ENCODE measurements around the gene MEPCE. TPM values are rescaled to one million over a fixed set of nuclear protein-coding genes. Genes with fewer than 3 reads are reported as not detected.

The MEPCE gene
- total RNA-seq (2021; fragmentation: NEBNext Ultra II Directional; extraction: Animal tissue kit (Norgen Biotek cat#: 25700)) (48.8 and 51.2 TPM in 2 replicates), polyA plus RNA-seq (2011; rRNA removed) (22.8 and 25.8 TPM in 2 replicates), polyA minus RNA-seq (2011; rRNA and poly(A)+ RNA removed) (36.0 and 42.1 TPM in 2 replicates)
- polyA plus RNA-seq (2011; cell fraction: cytosol; rRNA removed): 20.3 TPM
- polyA plus RNA-seq (2011; cell fraction: nucleus; rRNA removed): 31.4 TPM
- 31.7 to 46.6 TPM (median 42.9 TPM) in 4 replicates for polyA plus RNA-seq (2012, experiment 1 of 2)
- polyA plus RNA-seq (2012, experiment 2 of 2): 45.8 TPM
- polyA plus RNA-seq (2013, experiment 1 of 2): 25.2 TPM
- 24.6 TPM for polyA plus RNA-seq (2013, experiment 2 of 2)
- 18.4 TPM for polyA minus RNA-seq (2011; cell fraction: cytosol; rRNA and poly(A)+ RNA removed)
- polyA minus RNA-seq (2011; cell fraction: nucleus; rRNA and poly(A)+ RNA removed): 31.3 TPM
- long read RNA-seq, experiment 1, transcript MEPCE-201 (4 exons, 3,030 nt): major isoform, 29 of 41 reads
- long read RNA-seq, experiment 1, partial matches to known transcripts: 10 of 41 reads
- long read RNA-seq, experiment 1, other reads (novel, unspliced or antisense): 2 of 41 reads
- long read RNA-seq, experiment 2, partial matches to known transcripts: 2 of 6 reads
- long read RNA-seq, experiment 2, other reads (novel, unspliced or antisense): 4 of 6 reads

GRCh38 chr7:100429637-100430492 is at the start of gene MEPCE:
TSS of gene MEPCE (plus strand) at chr7:100429831. CDS start at chr7:100430019, 188 bp downstream.
- WGBS, 2 experiments (ENCODE audit: extremely low coverage in 1 of 2, insufficient coverage in 1 of 2, insufficient read length in 1 of 2, insufficient replicate concordance in 2 of 2, low coverage in 1 of 2, low lambda C conversion rate in 2 of 2, missing lambda C conversion rate in 1 of 2): 0% methylated on average over 35 of the region's 95 CpGs; no CpG with 5 or more reads in 1 of the 2 experiments
- Histone ChIP-seq H4K8ac (ENCODE audit: extremely low read depth, insufficient read depth, low read length) (peak within 1 kb of the TSS; percentile 98), H2BK20ac (ENCODE audit: low read length) (no peak within 1 kb of the TSS), H3K4me3 (ENCODE audit: extremely low read depth in 1 of 4, insufficient read depth in 2 of 4, low read depth in 3 of 4, low read length in 4 of 4) (peak within 1 kb of the TSS; percentile 73 to 85 (median 80)), H2BK120ac (replicated peaks; ENCODE audit: low read depth, low read length) (no peak within 1 kb of the TSS), H3K9ac (replicated peaks in 1 of 4; ENCODE audit: extremely low read depth in 1 of 4, low read depth in 3 of 4, low read length in 3 of 4) (peak within 1 kb of the TSS; percentile 89 to 97 (median 94)), H3K56ac (replicated peaks; ENCODE audit: insufficient read length, low read depth, low read length) (peak within 1 kb of the TSS; percentile 99), H2BK15ac (ENCODE audit: low read length) (peak within 1 kb of the TSS; percentile 88; the same call in 1 of the 2 replicates), H3K27ac (ENCODE audit: low read depth, low read length) (peak within 1 kb of the TSS; percentile 96), H3K4ac (replicated peaks; ENCODE audit: insufficient read length, low read depth, low read length) (peak within 1 kb of the TSS; percentile 97), H4K5ac (ENCODE audit: insufficient read length, low read depth, low read length) (peak within 1 kb of the TSS; percentile 97), H4K91ac (replicated peaks; ENCODE audit: insufficient read length, low read length) (peak within 1 kb of the TSS; percentile 98), H3K9me3 (ENCODE audit: insufficient read depth in 2 of 2, low read depth in 1 of 2, low read length in 1 of 2) (peaks cover 0 to 6% of the 10 kb centered on the region in 2 experiments; a peak in 1 of 4 replicates), H3K4me2 (ENCODE audit: insufficient read depth in 1 of 2, low read depth in 2 of 2, low read length in 2 of 2) (peak within 1 kb of the TSS; percentile 84 to 88), H2BK5ac (ENCODE audit: low read depth, low read length) (peak within 1 kb of the TSS; percentile 99), H3K36me3 (ENCODE audit: control insufficient read depth in 2 of 4, insufficient read depth in 4 of 4, low read length in 3 of 4) (peaks cover 2 to 41% (median 18%) of the 10 kb centered on the region in 4 experiments; a peak in 6 of 8 replicates), H3K27me3 (replicated peaks in 1 of 4; ENCODE audit: control insufficient read depth in 3 of 4, extremely low read depth in 1 of 4, insufficient read depth in 3 of 4, low read length in 3 of 4) (peaks cover 0 to 6% (median 6%) of the 10 kb centered on the region in 4 experiments; a peak in 4 of 7 replicates), H2BK12ac (ENCODE audit: low read depth, low read length) (peak within 1 kb of the TSS; percentile 85; the same call in 1 of the 2 replicates), H2AK5ac (ENCODE audit: low read depth, low read length) (peak within 1 kb of the TSS; percentile 99), H3K23ac (ENCODE audit: insufficient read length) (no peak within 1 kb of the TSS), H4K20me1 (replicated peaks in 1 of 2; ENCODE audit: control insufficient read depth in 1 of 2, insufficient read depth in 2 of 2, low read length in 2 of 2) (peaks cover 7 to 8% of the 10 kb centered on the region in 2 experiments), H3K79me1 (ENCODE audit: low read depth, low read length) (peaks cover 2% of the 10 kb centered on the region), H3K14ac (ENCODE audit: insufficient read length) (peak within 1 kb of the TSS; percentile 44), H3K4me1 (replicated peaks in 1 of 4; ENCODE audit: control insufficient read depth in 3 of 4, insufficient read depth in 4 of 4, low read length in 3 of 4) (peaks cover 3 to 16% (median 9%) of the 10 kb centered on the region in 4 experiments), H2AFZ (ENCODE audit: low read length) (no peak within 1 kb of the TSS), H3K79me2 (ENCODE audit: control insufficient read depth in 1 of 2, insufficient read depth in 2 of 2, low read length in 2 of 2) (peaks cover 0 to 42% of the 10 kb centered on the region in 2 experiments; a peak in 3 of 4 replicates), H3K23me2 (ENCODE audit: low read depth, low read length) (peaks cover 8% of the 10 kb centered on the region; the same call in 1 of the 2 replicates), H3K18ac (ENCODE audit: extremely low read depth, low read length) (peak within 1 kb of the TSS; percentile 98)
- CTCF ChIA-PET (ENCODE audit: partially characterized antibody): interaction anchor here (0.6 to 1.7 kb wide), 6 partner anchors 8 to 295 kb away, joined by 3 to 4 read pairs (median 3); no protein-coding TSS in a partner anchor
- DNase-seq (ENCODE audit: low read depth in 1 of 2, low spot score in 2 of 2) (peak in 1 of 2 experiments; percentile 97), FAIRE-seq (no peak)
- POLR2A ChIA-PET (ENCODE audit: partially characterized antibody): interaction anchor here (0.5 to 4.2 kb wide), 64 partner anchors 8 to 846 kb away, joined by 3 to 81 read pairs (median 5); partner anchors contain the start of genes ACTL6B, AP4M1, FBXO24 and GAL3ST4
- TF ChIP-seq ASH2L (IDR thresholded peaks at IDR 0.05; ENCODE audit: low read length): peak; percentile 67
- no peak for TF ChIP-seq MAFK (IDR thresholded peaks at IDR 0.05; ENCODE audit: low read depth, low read length)
- no peak for TF ChIP-seq TAF7 (optimal IDR thresholded peaks at IDR 0.05; ENCODE audit: borderline replicate concordance, low read depth, low read length)
- no peak for TF ChIP-seq ATF3 (IDR thresholded peaks at IDR 0.05; ENCODE audit: insufficient read depth, low read depth, low read length)
- TF ChIP-seq CTBP2 (IDR thresholded peaks at IDR 0.05; ENCODE audit: borderline replicate concordance, insufficient read depth, insufficient read length, low read length): no peak
- TF ChIP-seq EGR1 (IDR thresholded peaks at IDR 0.05; ENCODE audit: borderline replicate concordance, low read depth, low read length): peak; percentile 20; the same call in 1 of the 2 replicates

All from H1 (cell line).